ENCODE data around the gene HMG20A. TPM values are rescaled to one million over a fixed set of nuclear protein-coding genes. Genes with fewer than 3 reads are reported as not detected.

HMG20A gene
- total RNA-seq, 1 experiment from 2014 or later = 9.8 TPM

- no peak for DNase-seq (ENCODE audit: low spot score)
- in situ Hi-C loops (cut with HindIII; ENCODE audit: low sequenced_read_pairs) = no loop called here
These were observed 107.1 kb downstream of the HMG20A start for GRCh38 chr15:77527831-77528231.

- in situ Hi-C loops (cut with HindIII; ENCODE audit: low sequenced_read_pairs) = no loop called here
- no peak for DNase-seq (ENCODE audit: low spot score)
These were observed 107.7 kb downstream of the HMG20A start for GRCh38 chr15:77528290-77528967.

- no peak for DNase-seq (ENCODE audit: low spot score)
- in situ Hi-C loops (cut with HindIII; ENCODE audit: low sequenced_read_pairs) = no loop called here
These were observed 108.3 kb downstream of the HMG20A start for GRCh38 chr15:77528968-77529319.

- in situ Hi-C loops (cut with HindIII; ENCODE audit: low sequenced_read_pairs) = no loop called here
- DNase-seq (ENCODE audit: low spot score) = no peak
These were observed 108.9 kb downstream of the HMG20A start for GRCh38 chr15:77529394-77530159.

GRCh38 chr15:77530576-77530975, 109.9 kb downstream of the HMG20A start:
- DNase-seq (ENCODE audit: low spot score) = no peak
- in situ Hi-C loops (cut with HindIII; ENCODE audit: low sequenced_read_pairs) = no loop called here

GRCh38 chr15:77531191-77532000, 110.7 kb downstream of the HMG20A start:
- no peak for DNase-seq (ENCODE audit: low spot score)
- in situ Hi-C loops (cut with HindIII; ENCODE audit: low sequenced_read_pairs) = no loop called here

GRCh38 chr15:77532067-77532710, 111.5 kb downstream of the HMG20A start:
- DNase-seq (ENCODE audit: low spot score) = no peak
- in situ Hi-C loops (cut with HindIII; ENCODE audit: low sequenced_read_pairs) = no loop called here

- DNase-seq (ENCODE audit: low spot score) = no peak
- in situ Hi-C loops (cut with HindIII; ENCODE audit: low sequenced_read_pairs) = no loop called here
These were observed 112.2 kb downstream of the HMG20A start for GRCh38 chr15:77532846-77533245.

GRCh38 chr15:77533578-77534430, 113.1 kb downstream of the HMG20A start:
- in situ Hi-C loops (cut with HindIII; ENCODE audit: low sequenced_read_pairs) = no loop called here
- no peak for DNase-seq (ENCODE audit: low spot score)

Other genes starting within 250 kb of the HMG20A start
- gene PEAK1, start 784 bp upstream of the HMG20A start, total RNA-seq (2014; rRNA removed; shearing (Covaris generic)) = 13.2 and 14.3 TPM in 2 replicates
- gene LINGO1, start 212.0 kb downstream of the HMG20A start, total RNA-seq (2014; rRNA removed; shearing (Covaris generic)) = 8.8 and 16.0 TPM in 2 replicates